HepG2 (cell line): ENCODE measurements around the gene USF1. TPM values are rescaled to one million over a fixed set of nuclear protein-coding genes. Genes with fewer than 3 reads are reported as not detected.

Experiments
- HHEX ChIP-seq: IDR thresholded peaks from 2 replicates; pipeline ENCODE4 v1.6.1; 2016; ENCODE audit warnings: control low read depth
- JUN ChIP-seq: sonication (generic); formaldehyde crosslinking; IDR thresholded peaks from 2 replicates; pipeline ENCODE4 v1.4.0; 2020; ENCODE audit warnings: mild to moderate bottlenecking, missing genetic modification reagents
- KDM3A ChIP-seq: IDR thresholded peaks from 2 replicates; pipeline ENCODE4 v1.6.1; 2018; ENCODE audit warnings: low read depth, missing compliant biosample characterization
- KLF13 ChIP-seq: sonication (generic); formaldehyde crosslinking; IDR thresholded peaks from 2 replicates; pipeline ENCODE4 v1.4.0; 2020; ENCODE audit warnings: mild to moderate bottlenecking, missing genetic modification reagents
- MED8 ChIP-seq: sonication (generic); formaldehyde crosslinking; IDR thresholded peaks from 2 replicates; pipeline ENCODE4 v1.8.1; 2023; ENCODE audit warnings: mild to moderate bottlenecking, missing genetic modification reagents; ENCODE audit not compliant: insufficient replicate concordance
- MEIS1 ChIP-seq: sonication (generic); formaldehyde crosslinking; IDR thresholded peaks from 2 replicates; pipeline ENCODE4 v1.9.0; 2021; ENCODE audit warnings: mild to moderate bottlenecking, missing genetic modification reagents, moderate library complexity, borderline replicate concordance
- PHF20 ChIP-seq: sonication (generic); formaldehyde crosslinking; IDR thresholded peaks from 2 replicates; pipeline ENCODE4 v1.5.0; 2020; ENCODE audit warnings: mild to moderate bottlenecking, missing genetic modification reagents
- PHF5A ChIP-seq: IDR thresholded peaks from one replicate; pipeline ENCODE4 v1.6.1; 2018; ENCODE audit warnings: low read depth, missing genetic modification reagents; ENCODE audit not compliant: unreplicated experiment
- RARG ChIP-seq: sonication (generic); formaldehyde crosslinking; IDR thresholded peaks from 2 replicates; pipeline ENCODE4 v1.4.0; 2020; ENCODE audit warnings: low read depth, mild to moderate bottlenecking, missing genetic modification reagents
- RXRB ChIP-seq: IDR thresholded peaks from 2 replicates; pipeline ENCODE4 v1.6.1; 2016; ENCODE audit warnings: borderline replicate concordance, missing genetic modification reagents, missing compliant biosample characterization
- SETDB1 ChIP-seq: sonication (generic); formaldehyde crosslinking; IDR thresholded peaks from 2 replicates; pipeline ENCODE4 v1.5.1; 2020; ENCODE audit warnings: missing genetic modification reagents, mild to moderate bottlenecking, borderline replicate concordance
- STAG1 ChIP-seq: sonication (generic); formaldehyde crosslinking; IDR thresholded peaks from 2 replicates; pipeline ENCODE4 v1.4.0; 2020; ENCODE audit warnings: missing genetic modification reagents
- STAT6 ChIP-seq: sonication (generic); formaldehyde crosslinking; IDR thresholded peaks from 2 replicates; pipeline ENCODE4 v1.4.0; 2020; ENCODE audit warnings: missing genetic modification reagents, mild to moderate bottlenecking, borderline replicate concordance
- TOPORS ChIP-seq: sonication (generic); formaldehyde crosslinking; IDR thresholded peaks from 2 replicates; pipeline ENCODE4 v1.8.0; 2023; ENCODE audit warnings: mild to moderate bottlenecking, missing genetic modification reagents
- ZBTB20 ChIP-seq: sonication (generic); formaldehyde crosslinking; IDR thresholded peaks from 2 replicates; pipeline ENCODE4 v1.8.1; 2023; ENCODE audit warnings: missing genetic modification reagents, low read depth, mild to moderate bottlenecking, borderline replicate concordance
- ZBTB43 ChIP-seq: sonication (generic); formaldehyde crosslinking; conservative IDR thresholded peaks from 2 replicates; pipeline ENCODE4 v1.4.0; 2020; ENCODE audit warnings: missing genetic modification reagents
- ZNF264 ChIP-seq: sonication (generic); formaldehyde crosslinking; IDR thresholded peaks from 2 replicates; pipeline ENCODE4 v1.4.0; 2020; ENCODE audit warnings: missing genetic modification reagents
- ZNF292 ChIP-seq: sonication (generic); formaldehyde crosslinking; IDR thresholded peaks from 2 replicates; pipeline ENCODE4 v1.8.1; 2022; ENCODE audit warnings: mild to moderate bottlenecking, low read depth, missing genetic modification reagents, borderline replicate concordance
- ZNF546 ChIP-seq: sonication (generic); formaldehyde crosslinking; conservative IDR thresholded peaks from 2 replicates; pipeline ENCODE4 v1.8.1; 2023; ENCODE audit warnings: mild to moderate bottlenecking, missing genetic modification reagents
- ZNF567 ChIP-seq: sonication (generic); formaldehyde crosslinking; IDR thresholded peaks from 2 replicates; pipeline ENCODE4 v1.8.1; 2023; ENCODE audit warnings: mild to moderate bottlenecking, missing genetic modification reagents, borderline replicate concordance
- ZSCAN31 ChIP-seq: sonication (generic); formaldehyde crosslinking; IDR thresholded peaks from 2 replicates; pipeline ENCODE4 v1.5.0; 2020; ENCODE audit warnings: low read depth, mild to moderate bottlenecking, missing genetic modification reagents
- polyA plus RNA-seq, 8 experiments: library from polyadenylated mRNA; depleted of rRNA in 3 of 8; stranded (reverse) in 7 of 8; unstranded in 1 of 8; fragments of >200 nt; fragmentation: Illumina TruSeq in 4 of 8; extraction: Trizol in 4 of 8; gene quantifications; 2 replicates each; pipeline versions ENCODE4 v1.2.1 to v1.2.3, GENCODE V29; 2011 to 2016; ENCODE audit warnings: low read depth in 4 of 8, missing spikeins in 1 of 8, mixed read lengths in 1 of 8; ENCODE audit not compliant: insufficient read depth in 1 of 8
- total RNA-seq, 5 experiments: library from RNA; depleted of rRNA; stranded (reverse); fragments of >200 nt; fragmentation: Illumina TruSeq; extraction: Trizol; gene quantifications; 2 replicates each; pipeline ENCODE4 v1.2.3, GENCODE V29; 2016; ENCODE audit warnings: low read depth in 1 of 5
- TF ChIP-seq, protein P1 (sequence below): sonication (generic); formaldehyde crosslinking; IDR thresholded peaks from 2 replicates; pipeline ENCODE4 v1.4.0; 2020; ENCODE audit warnings: mild to moderate bottlenecking, missing genetic modification reagents
- TF ChIP-seq, protein P2 (sequence below): sonication (generic); formaldehyde crosslinking; IDR thresholded peaks from 2 replicates; pipeline ENCODE4 v1.4.0; 2020; ENCODE audit warnings: missing genetic modification reagents, mild to moderate bottlenecking, borderline replicate concordance

USF1 gene
- total and polyA plus RNA-seq, 2 of the 13 experiments (the other 11 are each of a cell fraction or from before 2014, with no cell fraction given): 26.9 to 39.4 TPM

- no peak for TF ChIP-seq ZNF264 (CRISPR knock-in tag)
- peak; percentile 59; the same call in 1 of the 2 replicates for TF ChIP-seq PHF20
- no peak for TF ChIP-seq ZSCAN31
- TF ChIP-seq ZBTB20 (CRISPR knock-in tag): 0 out of 2 replicates have a peak, but pooled peaks have one; percentile 18
- TF ChIP-seq HHEX: no peak
- 0 out of 2 replicates have a peak, but pooled peaks have one; percentile 47 for TF ChIP-seq STAT6 (CRISPR knock-in tag)
- no peak; the same call in 1 of the 2 replicates for TF ChIP-seq ZBTB43 (CRISPR knock-in tag)
- TF ChIP-seq ZNF292 (CRISPR knock-in tag): 0 out of 2 replicates have a peak, but pooled peaks have one; percentile 15
- TF ChIP-seq, protein P1, sequence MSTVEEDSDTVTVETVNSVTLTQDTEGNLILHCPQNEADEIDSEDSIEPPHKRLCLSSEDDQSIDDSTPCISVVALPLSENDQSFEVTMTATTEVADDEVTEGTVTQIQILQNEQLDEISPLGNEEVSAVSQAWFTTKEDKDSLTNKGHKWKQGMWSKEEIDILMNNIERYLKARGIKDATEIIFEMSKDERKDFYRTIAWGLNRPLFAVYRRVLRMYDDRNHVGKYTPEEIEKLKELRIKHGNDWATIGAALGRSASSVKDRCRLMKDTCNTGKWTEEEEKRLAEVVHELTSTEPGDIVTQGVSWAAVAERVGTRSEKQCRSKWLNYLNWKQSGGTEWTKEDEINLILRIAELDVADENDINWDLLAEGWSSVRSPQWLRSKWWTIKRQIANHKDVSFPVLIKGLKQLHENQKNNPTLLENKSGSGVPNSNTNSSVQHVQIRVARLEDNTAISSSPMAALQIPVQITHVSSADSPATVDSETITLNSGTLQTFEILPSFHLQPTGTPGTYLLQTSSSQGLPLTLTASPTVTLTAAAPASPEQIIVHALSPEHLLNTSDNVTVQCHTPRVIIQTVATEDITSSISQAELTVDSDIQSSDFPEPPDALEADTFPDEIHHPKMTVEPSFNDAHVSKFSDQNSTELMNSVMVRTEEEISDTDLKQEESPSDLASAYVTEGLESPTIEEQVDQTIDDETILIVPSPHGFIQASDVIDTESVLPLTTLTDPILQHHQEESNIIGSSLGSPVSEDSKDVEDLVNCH (CRISPR knock-in tag): no peak
- TF ChIP-seq PHF5A (CRISPR knock-in tag): no peak
- no peak for TF ChIP-seq JUN (CRISPR knock-in tag)
- TF ChIP-seq ZNF567 (CRISPR knock-in tag): no peak
- TF ChIP-seq RARG (CRISPR knock-in tag): no peak
- no peak; the same call in 1 of the 2 replicates for TF ChIP-seq ZNF546 (CRISPR knock-in tag)
- no peak for TF ChIP-seq MEIS1
- TF ChIP-seq SETDB1 (CRISPR knock-in tag): no peak
- TF ChIP-seq KDM3A (CRISPR knock-in tag): no peak; the same call in 1 of the 2 replicates
- TF ChIP-seq, protein P2, sequence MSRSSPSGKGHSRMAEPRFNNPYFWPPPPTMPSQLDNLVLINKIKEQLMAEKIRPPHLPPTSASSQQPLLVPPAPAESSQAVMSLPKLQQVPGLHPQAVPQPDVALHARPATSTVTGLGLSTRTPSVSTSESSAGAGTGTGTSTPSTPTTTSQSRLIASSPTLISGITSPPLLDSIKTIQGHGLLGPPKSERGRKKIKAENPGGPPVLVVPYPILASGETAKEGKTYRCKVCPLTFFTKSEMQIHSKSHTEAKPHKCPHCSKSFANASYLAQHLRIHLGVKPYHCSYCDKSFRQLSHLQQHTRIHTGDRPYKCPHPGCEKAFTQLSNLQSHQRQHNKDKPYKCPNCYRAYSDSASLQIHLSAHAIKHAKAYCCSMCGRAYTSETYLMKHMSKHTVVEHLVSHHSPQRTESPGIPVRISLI (CRISPR knock-in tag): no peak; the same call in 1 of the 2 replicates
- TF ChIP-seq KLF13: 0 out of 2 replicates have a peak, but pooled peaks have one; percentile 25
- TF ChIP-seq TOPORS (CRISPR knock-in tag): no peak
- no peak for TF ChIP-seq STAG1 (CRISPR knock-in tag)
- TF ChIP-seq RXRB (CRISPR knock-in tag): no peak; the same call in 1 of the 2 replicates
- no peak for TF ChIP-seq MED8 (CRISPR knock-in tag)
Measured at GRCh38 chr1:161020509-161021164, 25.1 kb downstream of the USF1 start, which contains the start of gene F11R (continued).
